Astrocyte of the cerebellum (primary cell): Measurements from ENCODE around the gene CACNG8.
"Not testable (repeated sequence)": the region's sequence is repeated elsewhere in the genome, so short reads cannot be mapped to it uniquely, and the experiment has no call there.

Experiments used
- DNase-seq: peaks from one replicate; pipeline ENCODE4 v3.0.0-alpha.2; 2011; ENCODE audit warnings: low read depth
- H3K4me3 ChIP-seq: 2 replicates; pipeline ENCODE4 v1.5.1; 2011; ENCODE audit warnings: mild to moderate bottlenecking, low read depth, low read length, moderate library complexity
- in situ Hi-C: cut with HindIII; loops from 2 replicates; pipeline ENCODE4 v1.10.0; 2017; ENCODE audit warnings: low sequenced_read_pairs
- TF ChIP-seq, protein P1 (sequence below): IDR thresholded peaks from 2 replicates; pipeline ENCODE4 v1.5.1; 2012; ENCODE audit warnings: low read length, low read depth, moderate library complexity, mild to moderate bottlenecking; ENCODE audit errors: missing control alignments

The CACNG8 gene

DNA sequence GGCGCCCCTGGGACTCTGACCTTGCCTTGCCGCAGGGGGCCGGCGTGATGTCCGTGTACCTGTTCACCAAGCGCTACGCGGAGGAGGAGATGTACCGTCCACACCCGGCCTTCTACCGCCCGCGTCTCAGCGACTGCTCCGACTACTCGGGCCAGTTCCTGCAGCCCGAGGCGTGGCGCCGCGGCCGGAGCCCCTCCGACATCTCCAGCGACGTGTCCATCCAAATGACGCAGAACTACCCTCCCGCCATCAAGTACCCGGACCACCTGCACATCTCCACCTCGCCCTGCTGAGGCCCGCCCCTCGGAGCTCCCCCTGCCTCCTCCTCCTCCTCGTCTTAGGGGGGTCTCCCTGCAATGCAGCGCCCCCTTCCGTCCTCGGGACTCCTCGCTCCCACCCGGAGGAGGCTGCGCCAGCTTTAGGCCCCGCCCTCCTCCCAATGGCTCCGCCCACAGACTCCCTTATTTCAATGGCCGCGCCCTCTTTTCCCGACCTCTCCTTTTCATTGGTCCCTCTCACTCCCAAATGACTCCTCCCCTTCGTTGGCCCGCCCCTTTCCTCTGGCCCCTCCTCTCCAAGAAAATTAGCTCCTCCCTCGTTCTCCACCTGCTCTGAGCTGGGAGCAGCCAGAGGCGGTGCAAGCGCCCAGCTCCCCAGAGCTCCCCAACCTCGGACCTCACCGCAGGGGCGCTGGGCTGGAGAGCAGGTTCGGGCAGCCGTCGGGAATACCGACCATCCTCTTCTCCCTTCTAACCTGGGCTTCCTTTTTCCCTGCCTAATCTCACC lies 20.5 kb upstream of the CACNG8 start:
- in situ Hi-C loops: no loop called here
- no peak for DNase-seq
- no peak overlapping the region for H3K4me3 ChIP-seq
- TF ChIP-seq, protein P1, sequence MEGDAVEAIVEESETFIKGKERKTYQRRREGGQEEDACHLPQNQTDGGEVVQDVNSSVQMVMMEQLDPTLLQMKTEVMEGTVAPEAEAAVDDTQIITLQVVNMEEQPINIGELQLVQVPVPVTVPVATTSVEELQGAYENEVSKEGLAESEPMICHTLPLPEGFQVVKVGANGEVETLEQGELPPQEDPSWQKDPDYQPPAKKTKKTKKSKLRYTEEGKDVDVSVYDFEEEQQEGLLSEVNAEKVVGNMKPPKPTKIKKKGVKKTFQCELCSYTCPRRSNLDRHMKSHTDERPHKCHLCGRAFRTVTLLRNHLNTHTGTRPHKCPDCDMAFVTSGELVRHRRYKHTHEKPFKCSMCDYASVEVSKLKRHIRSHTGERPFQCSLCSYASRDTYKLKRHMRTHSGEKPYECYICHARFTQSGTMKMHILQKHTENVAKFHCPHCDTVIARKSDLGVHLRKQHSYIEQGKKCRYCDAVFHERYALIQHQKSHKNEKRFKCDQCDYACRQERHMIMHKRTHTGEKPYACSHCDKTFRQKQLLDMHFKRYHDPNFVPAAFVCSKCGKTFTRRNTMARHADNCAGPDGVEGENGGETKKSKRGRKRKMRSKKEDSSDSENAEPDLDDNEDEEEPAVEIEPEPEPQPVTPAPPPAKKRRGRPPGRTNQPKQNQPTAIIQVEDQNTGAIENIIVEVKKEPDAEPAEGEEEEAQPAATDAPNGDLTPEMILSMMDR: no peak

DNA sequence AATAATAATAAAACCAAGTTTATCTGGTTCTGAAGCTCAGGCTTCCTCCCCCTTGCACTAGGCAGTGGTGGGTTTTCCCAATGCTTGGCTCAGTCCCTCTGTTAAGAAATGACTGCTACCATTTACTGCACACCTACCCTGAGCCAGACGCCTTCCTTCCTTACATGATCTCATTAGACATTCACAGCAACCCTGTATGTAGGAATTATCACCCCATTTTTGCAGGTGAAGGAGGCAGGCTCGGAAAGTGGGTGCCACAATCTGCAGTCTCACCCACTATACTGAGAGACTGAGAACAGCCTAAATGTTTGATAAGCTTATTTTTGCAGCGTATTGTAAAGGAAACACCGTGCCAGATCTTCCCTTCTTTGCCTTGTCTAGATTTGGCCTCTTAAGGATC lies 18.3 kb upstream of the CACNG8 start:
- TF ChIP-seq, protein P1: no peak
- in situ Hi-C loops: no loop called here
- DNase-seq: no peak
- H3K4me3 ChIP-seq: no peak overlapping the region

DNA sequence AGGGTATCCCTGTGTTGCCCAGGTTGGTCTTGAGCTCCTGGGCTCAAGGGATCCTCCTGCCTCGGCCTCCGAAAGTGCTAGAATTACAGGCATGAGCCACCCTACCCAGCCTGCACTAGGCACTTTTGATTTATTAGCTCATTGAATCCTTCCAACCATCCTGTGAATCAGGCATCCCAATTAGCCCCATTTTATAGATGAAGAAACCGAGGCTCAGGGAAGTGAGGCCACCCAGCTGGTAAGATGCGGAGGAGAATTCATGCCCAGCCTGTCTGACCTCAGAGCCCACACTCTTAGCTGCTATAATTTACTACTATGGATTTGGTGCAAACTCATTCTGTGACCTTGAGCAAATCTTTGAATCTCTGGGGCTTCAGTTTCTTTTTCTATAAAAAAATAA lies 17.8 kb upstream of the CACNG8 start:
- H3K4me3 ChIP-seq: no peak overlapping the region
- in situ Hi-C loops: no loop called here
- no peak for DNase-seq
- TF ChIP-seq, protein P1: no peak

GRCh38 chr19:53945441-53945840 lies 17.3 kb upstream of the CACNG8 start:
- DNase-seq: no peak
- TF ChIP-seq, protein P1: no peak
- H3K4me3 ChIP-seq: no peak overlapping the region
- in situ Hi-C loops: no loop called here

DNA sequence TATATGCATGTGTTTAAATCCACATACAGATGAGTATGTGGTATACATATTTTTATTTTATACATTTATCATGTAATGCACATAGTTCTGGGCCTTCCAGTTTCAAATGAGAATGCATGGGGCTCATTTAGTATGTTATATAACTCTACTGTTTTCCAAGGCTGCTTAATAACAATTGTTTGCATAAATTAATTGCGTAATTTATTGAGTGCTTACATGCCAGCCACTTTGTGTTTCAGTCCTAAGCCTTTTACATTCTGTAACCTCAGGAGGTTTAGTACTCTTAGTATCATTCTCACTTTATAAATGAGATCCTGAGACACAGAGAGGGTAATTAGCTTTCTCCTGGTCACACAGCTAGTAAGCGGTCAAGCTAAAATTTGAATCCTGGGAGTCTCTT lies 16.7 kb upstream of the CACNG8 start:
- H3K4me3 ChIP-seq: no peak overlapping the region
- in situ Hi-C loops: no loop called here
- no peak for DNase-seq
- TF ChIP-seq, protein P1: no peak

DNA sequence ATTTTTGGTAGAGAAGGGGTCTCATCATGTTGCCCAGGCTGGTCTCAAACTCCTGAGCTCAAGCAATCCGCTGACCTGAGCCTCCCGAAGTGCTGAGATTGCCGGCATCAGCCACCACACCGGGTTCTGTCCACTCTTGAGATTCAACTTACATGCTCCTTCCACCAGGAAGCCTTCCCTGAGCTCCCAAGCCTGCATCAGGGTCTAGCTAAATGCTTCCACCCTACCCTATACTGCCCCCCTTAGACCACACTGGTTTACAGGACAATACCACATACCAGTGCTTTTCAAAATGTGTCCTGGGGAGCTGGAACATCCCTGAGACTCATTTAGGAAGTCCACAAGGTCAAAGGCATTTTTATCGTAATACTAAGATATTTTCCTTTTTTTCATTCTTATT lies 15.1 kb upstream of the CACNG8 start:
- TF ChIP-seq, protein P1: no peak
- in situ Hi-C loops: no loop called here
- DNase-seq: no peak
- no peak overlapping the region for H3K4me3 ChIP-seq

- DNase-seq, in situ Hi-C loops, H3K4me3 ChIP-seq: not testable (repeated sequence)
Observed at GRCh38 chr19:53948611-53949010, 14.1 kb upstream of the CACNG8 start.
